GM12864 (cell line): ENCODE measurements around the gene ZGPAT.

Experiments used
- DNase-seq: peaks from one replicate; pipeline ENCODE4 v3.0.0-alpha.2; 2011; ENCODE audit warnings: low read depth
- H3K4me3 ChIP-seq: 2 replicates; pipeline ENCODE4 v1.5.1; 2011; ENCODE audit warnings: mild to moderate bottlenecking, low read depth, low read length, control low read depth
- CTCF ChIP-seq: IDR thresholded peaks from 2 replicates; pipeline ENCODE4 v1.5.1; 2011; ENCODE audit warnings: low read depth, mild to moderate bottlenecking, moderate library complexity, low read length, control low read depth, inconsistent platforms; ENCODE audit errors: missing control alignments

ZGPAT gene

DNA sequence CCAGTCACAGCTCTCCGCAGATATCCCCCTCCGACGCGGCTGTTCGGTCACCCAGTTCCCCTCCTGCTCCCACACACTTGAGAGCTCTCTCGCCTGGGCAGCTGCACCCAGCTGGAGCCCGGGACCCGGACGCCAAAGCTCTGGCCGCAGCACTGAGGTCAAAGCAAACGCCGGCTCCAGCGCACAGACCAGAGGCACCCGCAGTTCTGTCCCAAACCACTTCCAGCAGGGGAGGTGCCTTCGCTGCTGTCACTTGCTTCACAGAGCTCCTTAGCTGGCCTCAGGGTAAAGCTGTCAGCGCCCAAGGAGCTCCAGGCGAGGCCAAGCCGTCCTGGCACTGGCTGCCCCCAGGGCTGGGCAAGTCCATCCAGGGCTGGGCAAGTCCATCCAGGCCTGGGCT, 59.6 kb downstream of the ZGPAT start:
- no peak overlapping the region for H3K4me3 ChIP-seq
- TF ChIP-seq CTCF: no peak
- no peak for DNase-seq

DNA sequence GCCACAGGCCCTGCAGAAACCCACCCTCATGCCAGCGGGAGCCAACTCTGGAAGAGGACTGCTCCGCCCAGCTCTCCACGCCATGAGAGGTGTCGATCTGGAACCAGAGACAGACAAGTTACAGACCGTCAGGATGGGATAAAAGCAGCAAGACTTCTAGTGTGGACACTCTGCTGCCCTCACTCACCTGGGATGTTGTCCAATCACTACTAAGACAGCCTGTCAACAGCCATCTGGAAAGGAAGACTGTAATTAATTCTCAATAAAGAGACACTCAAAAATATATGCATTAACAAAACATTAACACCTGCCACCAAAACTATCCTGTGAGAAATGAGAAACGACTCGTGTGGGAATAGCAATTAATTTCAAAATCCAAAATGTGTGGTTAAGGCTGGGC, 60.0 kb downstream of the ZGPAT start:
- no peak for TF ChIP-seq CTCF
- no peak for DNase-seq
- H3K4me3 ChIP-seq: no peak overlapping the region

- no peak overlapping the region for H3K4me3 ChIP-seq
- TF ChIP-seq CTCF: no peak
- DNase-seq: no peak
Measured at GRCh38 chr20:63768591-63769515, 61.0 kb downstream of the ZGPAT start.

- no peak overlapping the region for H3K4me3 ChIP-seq
- TF ChIP-seq CTCF: no peak
- DNase-seq: no peak
Measured at GRCh38 chr20:63769891-63770474, 62.1 kb downstream of the ZGPAT start.

DNA sequence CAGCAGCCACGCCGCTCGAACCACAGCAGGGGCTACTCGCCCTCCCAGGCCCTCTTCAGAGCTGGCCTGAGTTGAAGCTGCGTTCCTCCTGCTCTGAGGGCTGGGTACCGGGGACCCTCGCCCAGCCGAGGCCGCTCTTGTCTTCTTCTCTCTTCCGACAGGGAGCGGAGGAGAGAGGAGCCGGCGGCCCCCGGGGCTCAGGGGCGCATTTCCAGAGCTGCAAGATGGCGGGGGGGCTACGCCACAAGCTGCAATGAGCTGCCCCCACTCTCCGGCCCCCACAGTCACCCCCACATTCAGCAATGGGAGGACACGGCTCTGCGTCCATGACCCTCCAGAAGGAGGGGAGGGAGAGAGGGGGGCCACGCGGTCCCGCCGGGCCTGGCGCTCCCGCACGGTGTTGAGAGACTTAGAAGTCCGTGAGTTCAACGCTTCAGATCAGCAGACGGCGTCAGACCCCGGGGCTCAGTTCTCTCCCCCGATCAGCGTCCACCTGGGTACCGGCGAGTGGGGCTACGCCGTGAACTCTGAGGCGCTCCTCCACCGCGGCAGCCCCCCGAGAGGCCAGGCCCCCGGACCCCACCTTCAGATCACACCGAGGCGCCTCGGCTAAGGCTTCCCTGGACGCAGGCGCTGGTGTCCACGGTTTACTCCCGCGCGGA, 63.3 kb downstream of the ZGPAT start:
- no peak for DNase-seq
- no peak for TF ChIP-seq CTCF

DNA sequence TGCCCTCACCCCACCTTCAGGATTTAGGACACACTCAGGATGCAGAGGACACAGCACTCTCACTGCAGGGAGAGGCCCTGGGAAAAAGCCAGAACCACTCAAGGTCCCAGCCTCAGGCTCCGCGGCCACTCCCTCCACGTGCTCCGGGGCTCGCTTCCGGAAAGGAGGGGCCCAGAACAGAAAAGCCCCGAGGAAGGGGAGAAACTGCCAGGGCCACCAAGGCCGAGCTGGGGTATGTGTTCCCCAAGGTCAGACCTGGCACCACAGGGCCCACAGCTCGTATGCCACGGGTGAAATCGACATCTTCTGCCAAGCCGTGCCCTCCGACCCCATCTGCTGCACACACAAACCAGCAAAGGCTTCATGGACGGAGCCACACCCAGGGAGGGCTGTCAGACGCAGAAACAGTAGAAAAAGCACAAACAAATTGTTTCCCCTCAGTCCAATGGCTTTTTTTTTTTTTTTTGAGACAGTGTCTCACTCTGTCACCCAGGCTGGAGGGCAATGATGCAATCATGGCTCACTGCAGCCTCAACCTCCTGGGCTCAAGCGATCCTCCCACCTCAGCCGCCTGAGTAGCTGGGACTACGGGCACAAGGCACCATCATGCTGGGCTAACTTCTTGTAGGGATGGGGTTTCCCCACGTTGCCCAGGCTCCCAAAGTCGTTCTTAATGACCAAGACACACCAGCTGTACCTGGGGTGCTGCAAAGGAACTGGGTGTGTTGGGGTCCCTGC, 65.1 kb downstream of the ZGPAT start:
- no peak for TF ChIP-seq CTCF
- DNase-seq: no peak
- H3K4me3 ChIP-seq: no peak overlapping the region

More for the DNA sequence above, 63.3 kb downstream of the ZGPAT start:
- no peak overlapping the region for H3K4me3 ChIP-seq
